HG02571 (cell line): ENCODE measurements around the gene CLVS2.

Experiments
- ATAC-seq: cut with Tn5 transposase; IDR thresholded peaks from one replicate; pipeline ENCODE4 v1.9.1; 2021; ENCODE audit warnings: mild to moderate bottlenecking, moderate library complexity; ENCODE audit not compliant: unreplicated experiment

CLVS2 gene, protein sequence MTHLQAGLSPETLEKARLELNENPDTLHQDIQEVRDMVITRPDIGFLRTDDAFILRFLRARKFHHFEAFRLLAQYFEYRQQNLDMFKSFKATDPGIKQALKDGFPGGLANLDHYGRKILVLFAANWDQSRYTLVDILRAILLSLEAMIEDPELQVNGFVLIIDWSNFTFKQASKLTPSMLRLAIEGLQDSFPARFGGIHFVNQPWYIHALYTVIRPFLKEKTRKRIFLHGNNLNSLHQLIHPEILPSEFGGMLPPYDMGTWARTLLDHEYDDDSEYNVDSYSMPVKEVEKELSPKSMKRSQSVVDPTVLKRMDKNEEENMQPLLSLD

DNA sequence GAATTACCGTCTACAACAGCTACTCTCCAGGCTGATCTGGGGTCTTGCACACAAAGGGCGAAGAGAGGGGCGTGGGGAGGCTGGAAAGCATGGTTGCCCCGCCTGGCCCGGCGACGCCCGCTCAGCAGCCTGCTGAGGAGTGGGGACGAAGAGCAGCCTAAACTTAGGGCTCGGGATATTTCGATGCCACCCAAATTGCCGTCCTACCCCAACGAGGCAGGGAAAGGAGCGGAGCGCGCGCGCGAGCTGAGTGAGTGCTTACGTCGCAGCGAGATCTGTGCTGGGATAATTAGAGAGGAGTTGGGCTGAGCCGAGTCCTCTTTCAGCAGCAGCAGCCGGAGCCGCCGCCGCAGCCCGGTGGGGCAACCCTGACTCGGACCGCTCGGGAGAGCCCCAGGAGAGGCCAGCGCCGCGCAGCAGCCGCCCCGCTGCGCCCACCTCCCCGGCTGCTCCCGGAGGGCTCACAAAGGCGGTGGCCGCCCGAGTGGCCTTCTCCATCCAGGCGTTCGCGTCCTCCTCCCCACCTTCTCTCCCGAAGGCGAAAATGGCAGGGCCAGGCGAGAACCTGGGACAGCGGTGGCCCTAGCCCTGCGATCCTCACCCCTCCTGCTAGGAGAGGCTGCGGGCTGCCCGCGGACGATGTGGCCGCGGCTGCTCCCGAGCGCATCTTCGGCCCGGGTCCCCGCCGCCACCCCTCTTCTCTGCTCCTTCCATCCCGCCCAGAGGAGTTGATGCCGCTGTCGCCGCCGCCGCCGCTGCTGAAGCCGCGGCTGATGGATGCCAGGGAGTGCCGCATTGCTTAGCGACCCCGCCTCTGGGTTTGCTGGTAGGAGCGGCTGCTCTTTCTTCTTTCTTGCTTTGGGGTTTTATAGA is at the start of gene CLVS2:
Gene CLVS2 (plus strand): TSS at position 315 of the 873 bp plus-strand sequence. CDS start 1,543 bp downstream, outside the sequence.
- no peak for ATAC-seq

DNA sequence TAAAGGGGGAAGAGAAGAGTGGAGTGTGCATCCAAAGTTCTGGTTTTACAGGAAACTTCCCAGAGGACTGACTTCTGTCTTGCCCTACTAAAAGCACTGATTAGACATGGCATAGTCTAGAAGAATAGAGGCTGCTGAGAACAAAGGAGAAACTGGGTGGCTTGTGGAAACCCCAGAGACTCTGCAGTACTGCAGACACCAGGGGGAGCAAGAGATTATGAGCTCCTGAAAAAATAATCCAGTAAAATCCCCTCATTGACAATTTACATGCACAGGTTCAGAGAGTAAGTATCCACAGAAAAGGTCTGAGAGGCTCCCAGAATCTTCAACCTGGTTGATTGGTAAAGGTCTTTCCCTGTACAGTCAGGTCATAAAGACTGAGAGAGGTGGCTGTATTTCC is 48.7 kb upstream of the CLVS2 start:
- no peak for ATAC-seq

DNA sequence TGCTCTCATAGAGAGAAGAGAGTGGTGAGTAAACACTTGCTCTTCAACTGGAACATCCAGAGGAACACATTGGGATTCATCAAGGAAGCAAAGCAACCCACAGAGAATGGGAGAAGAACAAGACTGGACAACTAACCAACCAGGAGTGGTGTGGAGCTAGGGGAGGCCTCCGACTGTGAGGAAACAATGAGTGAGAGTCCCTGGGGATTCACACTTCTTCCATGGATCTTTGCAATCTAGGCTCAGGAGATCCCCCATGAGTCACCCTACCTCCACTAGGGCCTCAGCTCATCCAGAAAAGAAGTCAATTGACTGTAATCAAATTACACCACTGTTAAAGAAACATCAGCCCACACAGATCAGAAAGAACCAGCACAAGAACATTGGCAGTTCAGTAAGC is 42.3 kb upstream of the CLVS2 start:
- ATAC-seq, result no peak

DNA sequence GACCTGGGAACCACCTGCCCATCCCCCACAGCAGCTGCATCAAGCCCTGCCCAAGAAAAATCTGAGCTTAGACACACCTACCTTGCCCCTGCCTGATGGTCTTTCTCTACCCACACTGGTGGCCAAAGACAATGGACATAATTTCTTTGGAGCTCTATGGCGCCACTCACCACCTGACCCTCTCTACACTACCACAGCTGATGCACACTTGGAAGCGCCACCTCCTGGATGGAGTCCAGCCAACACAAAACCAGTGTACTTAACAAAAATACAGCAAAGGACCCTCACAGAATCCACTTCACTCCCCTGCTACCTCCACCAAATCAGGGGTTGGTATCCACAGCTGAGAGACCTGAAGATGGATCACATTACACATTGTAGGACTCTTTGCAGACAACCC is 39.7 kb upstream of the CLVS2 start:
- ATAC-seq, result no peak

DNA sequence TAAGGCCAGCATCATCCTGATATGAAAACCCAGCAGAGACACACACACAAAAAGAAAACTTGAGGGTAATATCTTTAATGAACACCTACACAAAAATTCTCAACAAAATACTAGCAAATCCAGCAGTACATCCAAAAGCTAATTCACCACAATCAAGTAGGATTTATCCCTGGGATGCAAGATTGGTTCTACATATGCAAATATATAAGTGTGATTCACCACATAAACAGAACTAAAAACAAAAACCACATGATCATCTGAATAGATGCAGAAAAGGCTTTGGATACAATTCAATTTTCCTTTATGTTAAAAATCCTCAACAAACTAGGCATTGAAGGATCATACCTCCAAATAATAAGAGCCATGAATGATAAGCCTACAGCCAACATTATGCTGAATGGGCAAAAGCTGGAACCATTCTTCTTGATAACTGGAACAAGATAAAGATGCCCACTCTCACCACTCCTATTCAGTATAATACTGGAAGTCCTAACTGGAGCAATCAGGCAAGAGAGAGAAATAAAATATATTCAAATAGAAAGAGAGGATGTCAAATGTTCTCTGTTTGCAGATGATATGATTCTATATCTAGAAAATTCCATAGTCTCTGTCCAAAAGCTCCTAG is 33.9 kb upstream of the CLVS2 start:
- ATAC-seq, result no peak

DNA sequence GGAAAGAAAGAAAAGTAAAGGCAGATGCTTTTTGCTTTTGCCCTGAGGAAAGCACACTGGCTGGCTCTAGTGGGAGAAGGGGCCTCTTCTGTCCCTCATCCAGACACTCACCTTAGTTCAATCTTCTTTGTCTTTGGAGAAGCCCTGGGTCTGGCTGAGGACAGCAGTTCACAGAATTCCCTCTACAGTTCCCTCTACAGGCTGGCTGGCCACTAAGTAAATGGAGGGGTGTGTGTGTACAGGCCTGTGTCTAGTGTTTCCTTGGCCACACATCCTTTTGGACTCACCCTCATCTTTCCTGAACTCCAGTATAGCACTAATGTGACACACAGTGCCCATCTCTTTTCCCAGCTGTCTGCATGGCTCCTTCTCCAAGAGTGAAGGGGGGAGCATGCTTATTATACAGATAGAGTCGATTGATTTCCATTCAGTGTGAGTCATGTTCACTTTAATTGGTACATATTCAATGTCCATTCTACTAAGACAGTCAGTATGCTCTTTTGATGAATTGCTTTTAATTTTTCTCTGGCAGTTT is 26.0 kb upstream of the CLVS2 start:
- ATAC-seq, result no peak

DNA sequence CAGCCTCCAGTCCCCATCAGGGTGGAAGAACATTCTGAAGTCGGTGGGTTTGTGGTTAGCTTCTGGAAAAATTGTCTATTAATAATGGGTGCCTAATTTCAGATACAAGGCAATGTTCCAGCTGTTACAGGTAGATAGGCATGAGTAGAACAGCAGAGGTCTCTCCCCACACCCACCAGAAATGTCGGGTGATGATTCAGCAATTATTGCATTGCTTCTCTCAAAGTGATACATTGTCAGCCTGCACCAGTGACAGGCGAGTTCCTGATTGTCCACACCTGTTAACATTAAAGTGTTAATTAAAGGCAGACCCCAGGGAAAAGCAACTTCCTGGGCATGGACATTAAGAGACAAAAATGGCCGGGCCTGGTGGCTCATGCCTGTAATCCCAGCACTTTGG is 18.9 kb upstream of the CLVS2 start:
- no peak for ATAC-seq

DNA sequence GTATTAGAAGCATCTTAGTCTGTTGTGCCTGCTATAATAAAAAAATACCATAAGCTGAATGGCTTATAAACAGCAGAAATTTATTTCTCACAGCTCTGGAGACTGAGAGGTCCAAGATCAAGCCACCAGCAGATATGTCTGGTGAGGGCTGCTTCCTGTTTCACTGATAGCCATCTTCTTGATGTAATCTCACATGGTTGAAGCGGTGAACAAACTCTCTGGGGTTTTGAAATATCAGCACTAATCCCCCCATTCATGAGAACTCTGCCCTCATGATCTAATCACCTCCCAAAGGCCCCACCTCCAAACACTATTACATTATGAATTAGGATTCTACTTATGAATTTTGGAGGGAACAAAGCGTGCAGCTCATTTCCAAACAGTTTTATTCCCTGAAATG is 11.6 kb upstream of the CLVS2 start:
- no peak for ATAC-seq

DNA sequence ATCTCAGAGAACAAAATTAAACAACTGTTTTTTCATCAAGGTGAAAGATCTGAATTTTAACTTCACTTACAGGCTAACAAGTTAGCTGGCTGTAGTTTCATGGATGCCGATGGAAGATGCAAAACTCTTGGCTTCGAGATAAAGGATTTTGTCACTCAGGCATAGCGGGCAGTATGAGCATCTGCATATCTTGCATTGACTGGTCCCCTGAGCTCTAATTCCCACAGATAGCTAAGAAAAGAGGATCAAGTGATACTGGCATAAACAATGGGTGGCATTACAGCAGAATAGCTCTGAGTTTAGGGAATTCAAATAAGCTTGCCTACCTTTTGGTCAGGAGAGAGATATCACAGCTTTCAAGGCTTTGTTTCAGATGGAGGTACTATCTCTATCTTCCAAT is 1.8 kb upstream of the CLVS2 start:
- no peak for ATAC-seq

DNA sequence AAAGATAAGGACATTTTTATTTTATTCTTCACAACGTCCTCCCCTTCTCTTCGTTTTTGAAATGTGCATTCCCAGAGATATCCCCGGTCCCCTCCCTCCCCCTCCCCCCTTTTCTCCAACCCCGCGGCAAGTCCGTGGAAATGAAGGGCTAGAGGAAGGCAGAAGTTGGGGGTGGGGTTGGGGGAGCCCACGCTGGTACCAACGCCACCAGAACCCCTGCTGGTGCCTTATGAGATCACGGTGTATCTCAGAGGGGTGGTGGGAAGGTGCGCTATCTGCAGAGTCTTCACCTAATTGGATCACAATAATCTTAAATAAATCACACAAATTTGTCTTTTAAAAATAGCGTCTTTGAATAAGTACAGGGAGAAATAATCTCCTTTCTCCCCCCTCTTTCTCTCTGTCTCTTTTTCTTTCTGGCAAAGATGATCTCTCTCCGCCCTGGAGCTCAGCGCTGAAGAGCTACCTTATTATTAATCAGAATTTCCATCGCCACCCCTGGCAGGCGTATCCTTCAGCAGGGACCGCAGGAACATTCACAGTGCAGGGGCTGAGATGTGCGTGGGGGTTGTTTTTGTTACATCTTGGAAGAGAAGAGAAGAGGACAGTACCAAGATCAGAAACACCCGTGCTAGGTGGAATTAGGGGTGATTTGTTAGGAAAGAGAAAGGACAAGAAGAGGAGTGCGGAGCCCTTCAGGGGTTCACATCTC is 915 bp downstream of the CLVS2 start:
- ATAC-seq, result no peak

DNA sequence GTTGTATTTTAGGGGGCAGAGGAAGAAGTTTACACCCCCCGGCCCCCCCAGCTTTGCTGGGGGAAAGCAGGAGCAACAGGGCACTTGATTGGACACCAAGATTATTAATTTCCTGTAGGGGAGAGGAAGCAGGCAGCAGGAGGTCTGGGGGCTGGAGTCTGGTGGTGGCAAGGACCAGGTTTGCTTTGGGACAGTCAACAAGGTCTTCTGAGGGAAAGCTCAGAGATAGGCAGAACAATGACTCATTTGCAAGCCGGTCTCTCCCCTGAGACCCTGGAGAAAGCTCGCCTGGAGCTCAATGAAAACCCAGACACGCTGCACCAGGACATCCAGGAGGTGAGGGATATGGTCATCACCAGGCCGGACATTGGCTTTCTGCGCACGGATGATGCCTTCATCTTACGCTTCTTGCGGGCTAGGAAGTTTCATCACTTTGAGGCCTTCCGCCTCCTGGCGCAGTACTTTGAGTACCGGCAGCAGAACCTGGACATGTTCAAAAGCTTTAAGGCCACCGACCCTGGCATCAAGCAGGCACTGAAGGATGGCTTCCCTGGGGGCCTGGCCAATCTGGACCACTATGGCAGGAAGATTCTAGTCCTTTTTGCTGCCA is 1.6 kb downstream of the CLVS2 start:
- ATAC-seq, result no peak

DNA sequence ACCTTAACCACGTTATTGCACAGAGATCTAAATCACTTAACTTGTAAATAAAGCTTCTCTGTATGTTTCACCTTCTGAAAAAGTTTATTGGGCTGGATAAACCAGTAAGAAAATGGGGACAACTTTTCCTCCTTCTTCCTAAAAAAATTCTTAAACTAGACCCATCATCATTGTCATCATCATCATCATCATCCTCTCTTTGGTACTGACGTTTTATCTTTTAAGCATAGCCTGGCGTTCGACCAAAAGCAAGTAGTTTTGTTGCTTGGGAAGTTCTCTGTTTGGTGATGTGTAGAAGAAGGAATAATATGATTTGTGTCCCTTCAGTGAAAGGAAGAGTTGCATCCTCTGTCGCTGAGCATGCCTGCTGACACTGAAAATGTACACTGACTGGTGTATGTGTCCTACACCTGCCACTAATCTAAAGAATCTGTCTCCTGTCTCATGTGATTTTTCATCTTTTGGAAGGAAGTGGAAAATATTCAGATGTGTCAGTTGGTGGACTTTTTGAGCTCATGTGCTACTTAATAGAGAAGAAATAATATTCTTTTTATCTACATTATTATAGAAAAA is 2.5 kb downstream of the CLVS2 start:
- no peak for ATAC-seq

DNA sequence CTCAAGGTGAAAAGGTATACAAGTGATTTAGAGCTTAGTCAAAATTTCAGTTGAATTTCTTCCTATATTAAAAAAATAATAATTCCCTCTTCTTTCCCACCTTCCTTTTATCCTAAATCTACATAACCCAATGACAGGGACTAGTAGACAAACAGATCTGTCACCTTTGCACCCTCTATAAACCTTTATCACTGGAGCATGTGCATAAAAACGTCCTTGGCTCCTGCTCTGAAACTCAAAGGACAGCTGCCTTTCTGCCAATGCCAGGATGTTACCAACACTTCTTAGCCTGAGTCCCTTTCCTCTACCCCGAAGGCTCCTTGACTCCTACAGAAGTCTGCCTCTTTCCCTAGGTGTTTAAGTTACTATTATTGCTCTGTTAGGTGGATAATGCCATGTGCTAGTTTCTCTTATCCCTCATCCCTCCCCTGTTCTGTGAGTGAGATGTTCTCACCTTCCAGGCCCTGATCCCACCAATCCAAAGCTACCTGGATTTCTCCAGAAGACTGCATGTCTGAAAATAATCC is 4.3 kb downstream of the CLVS2 start:
- no peak for ATAC-seq

DNA sequence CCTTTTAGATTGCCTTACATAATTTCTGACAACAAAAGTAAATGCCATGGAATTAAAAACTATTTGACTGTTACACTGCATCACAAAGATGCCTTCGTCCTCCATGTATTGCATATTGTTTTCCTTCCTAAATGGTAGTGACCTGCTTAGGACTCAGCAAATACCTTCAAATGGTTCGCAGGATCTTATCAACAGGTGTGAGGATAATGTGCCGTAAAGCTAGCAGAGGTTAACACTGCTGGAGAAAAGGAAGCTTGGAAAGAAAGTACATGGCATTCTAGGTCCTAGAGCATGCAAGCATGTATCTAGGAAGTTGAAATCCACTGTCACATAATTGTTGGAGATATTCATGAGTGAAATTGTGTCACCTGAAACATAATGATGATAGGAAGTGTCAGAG is 5.5 kb downstream of the CLVS2 start:
- no peak for ATAC-seq

DNA sequence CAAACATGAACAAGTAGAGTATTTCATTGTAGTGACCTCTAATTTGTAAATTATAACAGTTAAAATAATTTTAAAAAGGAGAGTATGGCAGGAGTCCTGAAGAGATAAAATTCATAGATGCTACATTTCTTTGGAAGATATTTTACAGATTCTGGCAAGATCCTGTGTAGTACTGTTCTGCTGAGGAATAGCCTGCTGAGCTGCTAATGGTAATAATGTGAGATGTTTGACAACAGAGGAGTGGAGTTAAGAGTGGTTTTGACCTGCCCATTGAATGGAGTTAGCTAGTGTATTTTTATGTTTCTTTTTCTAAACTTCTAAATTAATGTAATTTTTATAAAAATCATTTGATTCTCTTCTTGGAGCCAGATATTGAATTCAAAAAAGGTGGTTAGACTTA is 11.8 kb downstream of the CLVS2 start:
- ATAC-seq, result no peak

DNA sequence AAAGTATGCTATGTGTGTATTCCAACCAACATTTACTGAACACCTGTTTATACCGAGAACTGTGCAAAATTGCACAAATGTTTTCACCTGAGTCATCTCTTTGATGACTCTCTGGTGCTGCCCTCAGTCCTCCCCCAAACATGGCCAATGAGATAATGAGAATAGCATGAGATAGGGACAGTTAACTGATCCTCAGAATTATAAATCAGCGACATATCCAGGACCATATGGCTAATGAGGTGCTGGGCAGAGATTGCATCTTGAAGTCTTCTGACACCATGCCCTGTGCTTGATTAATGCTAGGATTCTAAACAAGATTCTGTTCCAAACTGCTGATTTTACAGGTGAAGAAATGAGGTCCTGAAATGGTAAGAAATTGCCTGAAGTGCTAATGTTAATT is 13.0 kb downstream of the CLVS2 start:
- no peak for ATAC-seq

DNA sequence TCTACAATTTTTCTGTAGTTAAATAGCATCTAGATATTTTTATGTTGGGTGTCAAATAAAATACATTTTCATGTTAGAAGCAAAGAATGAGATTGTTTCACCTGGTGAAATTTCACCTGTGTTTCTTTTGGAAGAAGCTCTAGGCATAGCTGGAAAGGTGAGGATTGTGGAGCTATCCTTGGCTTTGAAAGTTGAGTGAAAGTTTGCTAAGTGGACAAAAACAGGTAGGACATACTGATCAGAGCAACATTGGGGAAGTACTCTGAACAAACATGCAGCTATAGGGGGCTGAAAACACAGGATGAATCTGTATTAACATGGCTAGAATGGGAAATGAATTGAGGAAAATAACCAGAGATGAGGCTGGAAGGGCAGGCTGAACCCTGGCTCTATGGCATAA is 18.8 kb downstream of the CLVS2 start:
- ATAC-seq, result no peak

DNA sequence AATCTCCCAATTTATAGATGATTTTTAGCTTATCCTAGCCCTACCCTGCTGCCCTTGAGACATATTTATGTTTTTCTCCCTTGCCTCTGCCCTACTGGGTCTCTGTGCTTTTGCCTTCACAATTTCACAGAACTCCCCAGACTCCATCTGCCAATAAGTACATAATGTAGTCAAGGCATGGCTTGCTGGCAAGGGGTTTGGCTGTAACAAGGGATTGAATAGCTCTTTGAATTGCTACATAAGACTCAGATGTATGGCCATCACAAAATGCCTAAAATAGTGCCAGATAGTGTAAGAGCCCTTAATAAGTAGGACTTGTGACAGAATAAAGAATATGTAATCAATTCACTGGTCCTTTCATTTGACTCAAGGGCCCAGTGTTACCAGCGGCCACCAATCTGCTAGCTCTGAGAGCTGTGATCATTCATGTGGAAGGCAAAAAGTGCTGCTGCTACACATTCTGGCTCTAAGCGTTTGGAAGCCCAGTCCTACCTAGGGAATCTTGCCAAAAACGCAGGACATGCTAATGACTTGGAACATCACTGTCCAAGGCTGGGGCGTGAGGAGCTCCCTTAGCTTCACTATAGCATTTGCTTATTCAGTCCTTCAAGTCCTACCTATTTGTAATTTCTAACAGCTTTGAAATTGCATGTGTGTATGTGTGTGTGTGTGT is 20.5 kb downstream of the CLVS2 start:
- ATAC-seq, result no peak

DNA sequence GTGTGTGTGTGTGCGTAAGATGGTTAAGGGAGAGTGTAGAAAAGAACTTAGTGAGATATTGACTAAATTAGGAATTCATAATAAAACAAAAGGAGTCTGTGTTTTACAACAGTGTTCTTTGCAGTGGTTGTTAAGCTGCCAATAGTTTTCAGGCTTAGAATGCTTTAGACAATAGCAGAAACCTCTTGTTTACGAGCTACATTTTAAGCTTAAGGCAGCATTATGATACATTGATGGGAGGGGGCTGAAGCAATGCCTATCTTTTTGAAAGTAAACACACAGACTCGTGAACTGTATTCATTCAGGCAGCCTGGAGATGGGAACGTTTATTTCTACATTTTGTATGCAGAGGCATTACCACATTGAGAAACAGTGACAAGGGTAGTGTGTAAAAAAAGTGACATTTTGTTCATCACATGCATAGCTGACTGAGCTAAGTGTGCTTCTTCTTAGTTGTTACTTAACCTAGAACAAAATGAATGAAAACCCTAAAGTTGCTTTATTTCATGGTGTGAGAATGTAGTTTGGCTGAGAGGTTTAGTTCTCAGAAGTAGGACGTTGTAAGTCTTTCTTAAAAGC is 21.2 kb downstream of the CLVS2 start:
- ATAC-seq, result no peak
